HG02571 (cell line): ENCODE results near the gene RNF213.
"Not testable (repeated sequence)": the region's sequence is repeated elsewhere in the genome, so short reads cannot be mapped to it uniquely, and the experiment has no call there.

Experiments
- ATAC-seq: cut with Tn5 transposase; IDR thresholded peaks from one replicate; pipeline ENCODE4 v1.9.1; 2021; ENCODE audit warnings: mild to moderate bottlenecking, moderate library complexity; ENCODE audit not compliant: unreplicated experiment

The RNF213 gene

DNA sequence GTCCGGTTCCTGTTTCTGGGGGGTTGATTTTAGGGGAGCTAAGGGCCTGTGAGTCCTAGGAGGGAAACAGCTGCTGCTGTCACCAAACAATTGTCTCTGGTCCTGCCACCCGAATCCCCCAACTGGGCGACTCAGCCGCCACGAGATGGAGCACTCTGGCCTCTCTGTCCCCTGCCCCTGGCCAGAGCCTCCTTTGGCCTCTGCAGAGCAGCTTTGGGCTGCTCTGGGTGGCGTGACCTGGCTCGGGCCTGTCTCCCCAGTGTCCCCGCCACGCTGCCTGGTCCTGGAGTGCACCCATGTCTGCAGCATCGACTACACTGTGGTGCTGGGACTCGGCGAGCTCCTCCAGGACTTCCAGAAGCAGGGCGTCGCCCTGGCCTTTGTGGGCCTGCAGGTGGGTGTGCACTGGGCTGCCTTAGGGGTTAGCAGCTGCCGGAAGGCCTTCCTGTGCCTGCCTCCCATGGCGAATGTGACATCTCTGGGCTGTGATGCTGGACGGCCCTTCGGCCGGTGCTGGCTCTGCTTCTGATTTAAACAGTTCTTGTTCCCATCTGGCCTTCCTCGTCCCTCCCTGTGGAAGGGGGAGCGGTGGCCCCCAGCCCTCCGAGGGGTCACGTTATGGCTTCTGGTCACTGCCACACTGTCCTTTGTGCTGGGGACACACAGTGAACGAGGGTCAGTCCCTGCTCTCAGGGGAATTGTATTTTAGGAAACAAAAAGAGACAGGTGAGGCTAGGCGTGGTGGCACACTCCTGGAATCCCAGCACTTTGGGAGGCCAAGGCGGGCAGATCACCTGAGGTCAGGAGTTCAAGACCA is 11.6 kb upstream of the RNF213 start:
- ATAC-seq: no peak

GRCh38 chr17:80251966-80252365 is 8.7 kb upstream of the RNF213 start:
- ATAC-seq: no peak

DNA sequence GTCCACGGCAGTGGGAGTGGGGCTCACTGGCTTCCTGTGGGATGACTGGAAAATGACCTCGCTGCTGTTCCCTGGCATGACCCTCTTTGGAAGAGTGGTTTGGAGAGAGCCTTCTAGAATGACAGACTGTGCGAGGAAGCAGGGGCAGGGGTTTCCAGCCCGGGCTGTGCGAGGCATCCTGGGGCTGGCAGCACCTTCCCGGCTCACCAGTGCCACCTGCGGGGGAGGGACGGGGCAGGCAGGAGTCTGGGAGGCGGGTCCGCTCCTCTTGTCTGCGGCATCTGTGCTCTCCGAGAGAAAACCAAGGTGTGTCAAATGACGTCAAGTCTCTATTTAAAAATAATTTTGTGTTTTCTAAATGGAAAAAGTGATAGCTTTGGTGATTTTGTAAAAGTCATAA is 7.8 kb upstream of the RNF213 start:
- no peak for ATAC-seq

DNA sequence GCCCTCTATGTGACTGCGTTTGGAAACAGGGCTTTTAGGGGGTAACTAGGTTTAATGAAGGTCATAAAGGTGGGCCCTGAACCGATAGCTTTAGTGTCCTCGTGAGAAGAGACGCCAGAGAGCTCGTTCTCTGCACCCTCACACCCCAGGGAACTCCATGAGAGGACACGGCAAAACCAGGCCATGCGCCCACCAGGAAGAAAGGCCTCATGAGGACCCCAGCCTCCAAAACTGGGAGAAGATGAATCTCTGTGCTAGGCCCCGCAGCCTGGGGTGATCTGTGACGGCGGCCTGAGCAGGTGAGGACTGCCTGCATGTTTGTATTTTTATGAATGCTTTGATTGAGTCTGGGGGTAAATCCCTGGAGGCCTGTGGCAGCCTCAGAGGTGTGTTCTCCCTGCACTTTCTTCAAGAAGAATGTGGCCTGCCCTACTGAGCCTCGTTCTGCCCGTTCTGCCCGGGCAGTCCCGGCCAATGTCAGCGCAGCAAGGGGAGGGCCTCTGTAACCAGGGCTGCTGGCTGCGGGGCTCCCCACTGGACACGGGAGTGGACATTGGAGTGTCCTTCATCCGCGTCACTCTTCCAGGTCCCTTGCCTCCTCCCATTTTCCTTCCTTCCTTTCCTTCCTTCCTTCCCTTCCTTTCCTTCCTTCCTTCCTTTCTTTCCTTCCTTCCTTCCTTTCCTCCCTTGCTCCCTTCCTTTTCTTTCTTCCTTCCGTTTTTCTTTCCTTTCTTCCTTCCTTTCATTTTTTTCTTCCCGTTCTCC is 6.8 kb upstream of the RNF213 start:
- no peak for ATAC-seq

GRCh38 chr17:80254396-80255251 is 6.0 kb upstream of the RNF213 start:
- no peak for ATAC-seq

DNA sequence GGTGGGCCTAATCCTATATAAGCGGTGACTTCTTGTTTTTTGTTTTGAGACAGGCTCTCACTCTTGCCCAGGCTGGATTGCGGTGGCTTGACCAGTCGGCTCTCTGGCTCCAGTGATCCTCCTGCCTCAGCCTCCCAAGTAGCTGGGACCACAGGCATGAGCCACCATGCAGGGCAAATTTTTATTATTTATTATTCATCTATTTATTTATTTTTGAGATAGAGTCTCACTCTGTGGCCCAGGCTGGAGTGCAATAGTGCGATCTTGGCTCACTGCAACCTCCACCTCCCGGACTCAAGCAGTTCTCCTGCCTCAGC is 4.7 kb upstream of the RNF213 start:
- no peak for ATAC-seq

GRCh38 chr17:80257716-80258213 is 2.9 kb upstream of the RNF213 start:
- no peak for ATAC-seq

- ATAC-seq: not testable (repeated sequence)
Observed at GRCh38 chr17:80258296-80258695, 2.4 kb upstream of the RNF213 start.

DNA sequence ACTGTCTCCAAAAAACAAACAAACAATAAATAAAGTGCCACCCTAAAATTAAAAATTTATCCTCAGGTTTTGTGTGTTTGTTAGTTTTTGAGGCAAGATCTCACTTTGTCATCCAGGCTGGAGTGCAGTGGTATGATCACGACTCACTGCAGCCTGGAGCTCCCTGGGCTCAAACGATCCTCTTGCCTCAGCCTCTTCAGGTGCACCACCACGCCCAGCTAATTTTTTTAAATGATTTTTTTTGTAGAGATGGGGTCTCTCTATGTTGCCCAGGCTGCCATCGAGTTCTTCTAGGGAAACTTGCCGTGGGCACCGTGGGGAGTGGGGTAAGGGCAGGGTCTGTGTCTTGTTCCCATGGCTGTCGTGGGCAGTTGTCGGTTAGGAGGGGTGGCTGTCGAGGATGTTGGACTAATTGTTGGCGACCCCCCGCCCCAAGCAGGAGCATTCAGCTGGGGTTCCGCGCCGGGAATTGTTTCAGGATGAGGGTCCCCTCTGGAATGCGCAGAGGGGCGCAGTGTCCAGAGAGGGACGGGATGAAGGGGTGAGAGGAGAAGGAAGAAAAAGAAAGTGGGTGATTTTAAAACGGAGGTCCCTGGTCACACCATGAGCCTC is 1.1 kb upstream of the RNF213 start:
- no peak for ATAC-seq

- ATAC-seq: peak; percentile 41
Observed at GRCh38 chr17:80260069-80260535, 550 bp upstream of the RNF213 start.

GRCh38 chr17:80261159-80261894 is 675 bp downstream of the RNF213 start:
- no peak for ATAC-seq

DNA sequence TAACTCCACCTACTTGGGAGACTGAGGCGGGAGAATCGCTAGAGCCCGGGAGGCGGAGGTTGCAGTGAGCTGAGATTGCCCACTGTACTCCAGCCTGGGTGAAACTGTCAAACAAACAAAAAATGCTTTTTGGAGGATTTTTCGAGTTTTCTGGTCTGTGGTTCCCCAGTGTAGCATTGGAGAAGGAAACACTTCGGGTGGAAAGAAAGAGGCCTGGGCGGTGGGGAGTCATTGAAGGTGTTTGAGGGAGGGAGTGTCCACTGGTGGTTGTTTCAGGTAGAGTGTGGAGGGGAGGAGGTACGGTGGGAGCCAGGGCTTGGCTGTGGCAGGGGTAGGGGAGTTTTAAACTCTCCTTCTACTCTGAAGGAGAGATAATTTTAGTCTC is 1.2 kb downstream of the RNF213 start:
- ATAC-seq: no peak

DNA sequence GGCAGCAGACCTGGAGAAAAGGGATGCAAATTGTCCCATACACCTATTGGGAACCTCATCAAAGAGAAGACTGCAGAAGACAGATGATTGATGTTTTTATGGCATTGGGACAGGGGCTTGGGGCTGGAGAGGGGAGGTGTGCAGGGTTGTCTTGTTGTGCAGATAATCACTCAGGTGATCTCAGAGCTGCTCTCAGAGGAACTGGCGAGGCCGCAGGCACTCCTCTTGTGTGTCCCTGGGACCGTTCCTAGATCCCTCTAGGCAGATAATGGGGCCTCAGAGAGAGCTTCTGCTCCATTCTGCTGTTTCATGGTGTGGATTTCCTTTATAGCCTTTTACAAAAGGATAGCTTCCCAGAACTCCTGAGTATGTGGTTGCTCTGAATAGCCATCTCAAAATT is 1.6 kb downstream of the RNF213 start:
- ATAC-seq: no peak

GRCh38 chr17:80262775-80263244 is 2.2 kb downstream of the RNF213 start:
- ATAC-seq: no peak

- peak; percentile 35 for ATAC-seq
Observed at GRCh38 chr17:80263253-80264204, 2.9 kb downstream of the RNF213 start.

DNA sequence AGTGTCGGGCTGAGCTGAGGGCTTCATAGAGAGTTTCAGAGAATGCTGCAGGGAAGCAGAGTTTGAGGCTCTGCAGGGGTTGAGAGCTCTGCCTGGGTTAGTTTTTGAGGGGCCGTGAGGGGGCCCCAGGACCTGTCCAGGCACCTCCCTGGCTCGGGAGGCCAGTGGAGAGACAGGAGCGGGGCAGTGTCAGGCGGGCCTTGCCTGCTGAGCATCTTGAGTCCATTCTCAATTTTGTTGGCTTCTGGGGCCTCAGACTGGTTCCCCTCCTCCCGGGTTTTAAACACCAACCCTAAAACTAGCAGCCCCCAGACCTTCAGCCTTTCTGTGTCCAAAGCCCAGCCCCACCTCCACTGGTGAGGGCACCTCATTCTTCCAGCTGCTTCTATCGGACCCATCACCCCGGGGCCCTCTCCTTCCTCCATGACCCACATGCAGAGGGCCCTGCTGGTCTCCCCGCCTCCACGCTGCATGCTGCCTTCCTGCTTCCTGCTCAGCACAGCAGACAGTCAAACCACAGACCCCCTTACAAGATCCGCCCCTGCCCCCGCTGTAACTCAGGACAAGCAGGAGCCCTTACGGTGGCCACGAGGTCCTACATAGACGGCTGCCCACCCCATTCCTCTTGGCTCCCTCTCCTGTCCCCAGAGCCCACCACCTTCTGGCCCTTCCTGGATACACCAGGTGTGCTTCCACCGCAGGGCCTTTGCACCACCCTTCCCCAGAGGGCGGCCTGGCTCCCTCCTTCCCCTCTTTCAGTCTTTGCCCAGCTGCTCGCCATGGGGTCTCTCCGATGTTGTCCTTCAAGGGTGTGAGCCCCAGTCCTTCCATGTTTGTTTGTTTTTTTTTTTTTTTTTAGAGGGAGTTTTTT is 3.8 kb downstream of the RNF213 start:
- no peak for ATAC-seq

DNA sequence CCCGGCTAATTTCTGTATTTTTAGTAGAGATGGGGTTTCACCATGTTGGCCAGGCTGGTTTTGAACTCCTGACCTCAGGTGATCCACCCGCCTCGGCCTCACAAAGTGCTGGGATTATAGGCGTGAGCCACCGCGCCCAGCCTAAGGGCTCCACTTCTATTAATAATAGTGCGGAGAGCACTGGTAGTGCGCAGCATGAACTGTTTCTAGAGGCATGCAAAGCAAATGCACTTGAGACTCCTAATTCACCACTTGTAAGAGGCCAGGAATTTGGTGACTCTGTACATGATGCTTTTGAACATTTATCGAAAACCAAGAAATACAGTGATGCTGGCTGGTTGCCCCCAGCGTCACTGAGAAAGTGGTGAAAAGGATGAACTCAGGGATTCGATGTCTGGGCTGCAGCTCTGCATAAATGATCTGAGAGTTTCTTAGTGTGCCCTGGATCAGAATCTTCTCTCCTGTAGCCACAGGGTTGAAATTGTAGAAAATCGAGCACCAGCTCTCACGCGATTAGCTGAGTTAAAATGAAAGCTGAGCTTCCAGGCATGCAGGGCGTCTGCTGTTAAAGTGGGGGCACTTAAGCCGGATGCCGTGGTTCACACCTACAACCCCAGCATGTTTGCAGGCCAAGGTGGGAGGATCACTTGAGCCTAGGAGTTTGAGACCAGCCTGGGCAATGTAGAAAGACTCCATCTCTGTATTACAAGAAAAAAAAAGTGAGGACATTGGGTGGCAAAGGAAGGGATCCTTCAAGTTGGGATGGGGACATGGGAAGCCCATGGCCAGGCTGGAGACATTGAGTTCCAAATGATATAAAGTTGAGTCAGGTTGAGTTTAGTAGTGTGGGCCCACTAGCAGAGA is 4.8 kb downstream of the RNF213 start:
- no peak for ATAC-seq
